ENCODE results near the gene ANKRD34B.

- TF ChIP-seq EZH2 (IDR thresholded peaks at IDR 0.05; ENCODE audit: insufficient read depth, poor library complexity, severe bottlenecking), result no peak
- TF ChIP-seq EZH2phosphoT487 (IDR thresholded peaks at IDR 0.05; ENCODE audit: insufficient read depth, low read depth), result no peak
These were observed 49.0 kb upstream of the ANKRD34B start for GRCh38 chr5:80619086-80619485.
